C4-2B (cell line): ENCODE measurements around the gene ZNF277.

Experiments
- CTCF ChIP-seq: fragments of 450-650 bp; conservative IDR thresholded peaks from 2 replicates; pipeline ENCODE4 v1.5.1; 2017; ENCODE audit warnings: mild to moderate bottlenecking
- ZFX ChIP-seq: fragments of 450-650 bp; IDR thresholded peaks from 2 replicates; pipeline ENCODE4 v1.6.1; 2017

- TF ChIP-seq CTCF (no peak), ZFX (no peak)
Observed at GRCh38 chr7:112356596-112356995, 150.1 kb downstream of the ZNF277 start.
